ENCODE measurements around the gene TSPAN9. TPM values are rescaled to one million over a fixed set of nuclear protein-coding genes. Genes with fewer than 3 reads are reported as not detected.

Gene TSPAN9
- total RNA-seq, 1 experiment from 2014 or later, result 13.2 TPM

GRCh38 chr12:3147260-3147659 is 70.1 kb downstream of the TSPAN9 start (continued):
- no peak for TF ChIP-seq EZH2phosphoT487 (IDR thresholded peaks at IDR 0.05; ENCODE audit: borderline replicate concordance)
- TF ChIP-seq EZH2 (IDR thresholded peaks at IDR 0.05), result no peak
- TF ChIP-seq EGR1 (IDR thresholded peaks at IDR 0.05; ENCODE audit: low read depth), result no peak
- TF ChIP-seq ZFX (IDR thresholded peaks at IDR 0.05), result no peak
- TF ChIP-seq, protein P1, sequence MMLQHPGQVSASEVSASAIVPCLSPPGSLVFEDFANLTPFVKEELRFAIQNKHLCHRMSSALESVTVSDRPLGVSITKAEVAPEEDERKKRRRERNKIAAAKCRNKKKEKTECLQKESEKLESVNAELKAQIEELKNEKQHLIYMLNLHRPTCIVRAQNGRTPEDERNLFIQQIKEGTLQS (IDR thresholded peaks at IDR 0.05), result no peak
- TF ChIP-seq TCF7L2 (IDR thresholded peaks at IDR 0.05; ENCODE audit: borderline replicate concordance, extremely low read depth, insufficient read depth, insufficient read length), result no peak
- no peak for TF ChIP-seq CEBPB (IDR thresholded peaks at IDR 0.05; ENCODE audit: low read depth)
- TF ChIP-seq CBX3 (IDR thresholded peaks at IDR 0.05; ENCODE audit: low read depth), result no peak
- TF ChIP-seq POLR2AphosphoS5 (IDR thresholded peaks at IDR 0.05; ENCODE audit: low read depth, low read length), result no peak

- POLR2A ChIA-PET, result no interaction called here
- CTCF ChIA-PET, result interaction anchor here (1.8 kb wide), 1 partner anchor 127 kb away, joined by 3 read pairs; no protein-coding TSS in a partner anchor
These were observed 71.3 kb downstream of the TSPAN9 start for GRCh38 chr12:3148366-3149000.

More at GRCh38 chr12:3148366-3149000, 71.3 kb downstream of the TSPAN9 start:
- H3K4me1 ChIP-seq (ENCODE audit: control insufficient read depth in 1 of 2, insufficient read depth in 2 of 2, low read length in 2 of 2), result no peaks in the 10 kb centered on the region
- H3K4me2 ChIP-seq (ENCODE audit: low read length), result no peak overlapping the region
- no peak for ATAC-seq
- no peak overlapping the region for H3K9ac ChIP-seq (ENCODE audit: low read length)
- H3K4me3 ChIP-seq (replicated peaks in 1 of 2; ENCODE audit: low read depth in 1 of 2, low read length in 2 of 2), result no peak overlapping the region
- no peak overlapping the region for H2AFZ ChIP-seq (ENCODE audit: low read depth, low read length, poor library complexity, severe bottlenecking)
- DNase-seq (ENCODE audit: low read depth, low spot score), result no peak
- BruUV-seq (replicated peaks), result no TSS peak
- H3K27me3 ChIP-seq (ENCODE audit: insufficient read depth, low read length), result no peaks in the 10 kb centered on the region
- no peak overlapping the region for H3K27ac ChIP-seq (ENCODE audit: low read depth, low read length)
- intact Hi-C loops (cut with micrococcal nuclease), result no loop called here
- H3K9me3 ChIP-seq (ENCODE audit: control insufficient read depth in 1 of 2, insufficient read depth in 1 of 2, low read depth in 1 of 2, low read length in 2 of 2), result no peaks in the 10 kb centered on the region
- RAD21 ChIA-PET (ENCODE audit: low non-redundant PET in 1 of 2, low total read pairs in 2 of 2, uncharacterized antibody in 2 of 2, unreplicated experiment in 2 of 2), result no interaction called here
- H3K79me2 ChIP-seq (ENCODE audit: insufficient read depth, low read length), result no peaks in the 10 kb centered on the region
- H3K36me3 ChIP-seq (ENCODE audit: control insufficient read depth in 1 of 2, insufficient read depth in 2 of 2, low read length in 2 of 2), result no peaks in the 10 kb centered on the region
- no peaks in the 10 kb centered on the region for H3K9me2 ChIP-seq (ENCODE audit: insufficient read depth)
- H4K20me1 ChIP-seq (ENCODE audit: insufficient read depth), result no peaks in the 10 kb centered on the region
- TF ChIP-seq JUND (IDR thresholded peaks at IDR 0.05) (no peak), FOSL1 (IDR thresholded peaks at IDR 0.05; ENCODE audit: low read depth) (no peak), YY1 (IDR thresholded peaks at IDR 0.05; ENCODE audit: extremely low read depth, insufficient replicate concordance, low read depth, low read length) (no peak), RAD21 (IDR thresholded peaks at IDR 0.05; ENCODE audit: low read depth) (no peak), ELF1 (IDR thresholded peaks at IDR 0.05; ENCODE audit: borderline replicate concordance, low read depth) (no peak), ZFX (IDR thresholded peaks at IDR 0.05) (no peak), REST (IDR thresholded peaks at IDR 0.05; ENCODE audit: low read depth) (no peak), EGR1 (IDR thresholded peaks at IDR 0.05; ENCODE audit: low read depth) (no peak), EZH2 (IDR thresholded peaks at IDR 0.05) (no peak), ZBTB33 (IDR thresholded peaks at IDR 0.05; ENCODE audit: extremely low read depth, insufficient replicate concordance, low read length) (no peak), SIN3A (IDR thresholded peaks at IDR 0.05; ENCODE audit: low read depth) (no peak), POLR2A (IDR thresholded peaks at IDR 0.05; ENCODE audit: borderline replicate concordance, extremely low read depth, insufficient read depth, insufficient read length) (no peak), ZNF274 (IDR thresholded peaks at IDR 0.05; ENCODE audit: low read depth, low read length) (no peak), EZH2phosphoT487 (IDR thresholded peaks at IDR 0.05; ENCODE audit: borderline replicate concordance) (no peak), CEBPB (IDR thresholded peaks at IDR 0.05; ENCODE audit: low read depth) (no peak)

Data from HCT116 (cell line).